GM21423 (cell line): Measurements from ENCODE around the gene FREM3.

ENCODE experiments used
- ATAC-seq: cut with Tn5 transposase; IDR thresholded peaks from one replicate; pipeline ENCODE4 v1.9.1; 2021; ENCODE audit warnings: mild to moderate bottlenecking, moderate library complexity; ENCODE audit not compliant: unreplicated experiment

FREM3 gene

DNA sequence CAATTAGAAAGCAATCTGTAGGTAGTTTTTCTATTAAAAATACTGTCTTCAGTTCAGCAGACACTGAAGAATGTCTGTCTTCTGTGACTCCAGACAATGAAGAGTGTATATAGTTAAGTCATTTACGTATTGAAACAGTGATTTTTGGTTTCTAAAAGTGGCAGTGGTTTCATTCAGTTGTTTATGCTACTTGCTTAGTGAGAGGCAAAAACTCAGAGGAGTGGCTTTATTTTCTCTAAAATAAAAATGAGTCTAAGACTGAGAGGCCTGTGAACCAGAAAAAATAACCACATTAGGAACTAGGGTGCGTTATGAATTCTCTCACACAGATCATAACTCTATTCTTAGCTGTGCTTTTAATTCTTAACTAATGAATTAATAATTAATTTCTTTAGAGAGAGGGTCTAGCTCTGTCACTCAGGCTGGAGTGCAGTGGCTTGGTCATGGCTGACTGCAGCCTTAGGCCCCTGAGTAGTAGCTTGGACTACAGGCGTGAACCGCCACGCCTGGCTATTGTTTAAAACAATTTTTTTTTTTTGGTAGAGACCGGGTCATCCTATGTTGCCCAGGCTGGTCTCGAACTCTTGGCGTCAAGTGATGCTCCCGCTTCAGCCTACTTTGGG lies 31.4 kb downstream of the FREM3 start:
- peak; percentile 89 for ATAC-seq

DNA sequence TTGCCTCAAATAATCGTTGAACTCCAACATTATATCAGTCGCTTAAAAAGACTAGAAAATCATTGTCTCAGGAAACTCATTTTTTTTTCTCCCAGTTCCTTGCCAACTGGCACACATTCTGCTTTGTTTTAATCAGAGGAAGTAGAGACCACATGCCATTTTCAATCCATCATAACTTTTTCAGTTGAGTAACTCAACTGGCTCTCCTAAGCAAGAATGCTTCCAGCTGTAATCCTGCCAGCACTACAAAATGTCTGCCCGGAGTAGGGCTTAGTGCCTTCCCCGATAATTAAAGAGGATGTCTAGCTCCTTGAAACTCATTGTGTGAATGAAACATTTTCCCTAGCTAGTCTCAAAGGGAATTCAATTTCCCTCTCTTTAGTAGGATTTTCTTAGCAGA lies 33.0 kb downstream of the FREM3 start:
- ATAC-seq = no peak

DNA sequence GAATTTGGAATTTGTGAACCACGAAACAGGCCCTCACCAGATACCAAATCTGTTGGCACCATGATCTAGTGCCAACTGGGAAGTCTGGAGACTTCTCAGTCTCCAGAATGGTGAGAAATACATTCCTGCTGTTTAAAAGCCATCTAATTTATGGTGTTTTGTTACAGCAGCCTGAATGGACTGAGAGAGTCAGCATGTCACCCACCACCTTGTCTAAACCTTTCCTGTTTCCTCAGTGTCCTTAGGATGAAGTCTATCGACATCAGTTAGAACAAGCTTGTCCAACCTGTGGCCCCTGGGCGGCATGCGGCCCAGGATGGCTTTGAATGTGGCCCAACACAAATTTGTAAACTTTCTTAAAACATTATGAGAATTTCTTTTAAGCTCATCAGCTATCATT lies 42.1 kb downstream of the FREM3 start:
- no peak for ATAC-seq

DNA sequence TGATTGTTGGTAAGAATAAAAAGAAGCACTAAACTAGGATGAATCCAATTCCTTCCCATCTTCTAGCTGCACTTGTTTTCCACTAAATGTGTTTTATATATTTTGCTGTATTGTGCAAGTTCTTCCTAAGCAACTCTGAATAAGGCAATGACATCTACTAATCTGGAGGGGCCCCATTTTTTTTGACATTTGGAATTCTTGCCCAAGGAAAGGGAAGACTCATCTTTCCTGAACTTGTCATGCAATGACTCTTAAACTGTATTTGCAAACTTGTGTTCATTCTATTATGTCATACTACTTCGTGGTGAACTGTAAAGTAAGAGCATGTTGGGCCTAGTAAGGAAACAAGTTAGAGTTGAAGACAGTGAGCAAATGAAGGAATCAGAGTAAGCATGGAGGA lies 45.9 kb downstream of the FREM3 start:
- ATAC-seq = no peak

DNA sequence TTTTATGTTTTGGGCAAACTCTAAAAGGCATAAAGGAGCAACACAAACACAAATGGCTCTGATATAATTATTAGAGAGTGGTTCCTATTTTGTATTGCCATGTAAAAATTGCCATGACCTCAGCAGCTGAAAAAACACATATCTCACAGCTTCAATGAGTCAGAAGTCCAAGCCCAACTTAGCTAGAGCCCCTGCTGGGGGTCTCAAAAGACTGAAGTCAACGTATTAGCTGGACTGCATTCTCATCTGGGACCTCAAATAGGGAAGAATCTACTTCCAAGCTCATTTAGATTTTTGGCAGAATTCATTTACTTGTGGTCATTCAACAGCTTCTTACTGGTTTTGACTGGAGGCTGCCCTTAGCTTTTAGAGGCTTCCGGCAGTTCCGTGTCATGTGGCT lies 47.4 kb downstream of the FREM3 start:
- ATAC-seq = no peak

DNA sequence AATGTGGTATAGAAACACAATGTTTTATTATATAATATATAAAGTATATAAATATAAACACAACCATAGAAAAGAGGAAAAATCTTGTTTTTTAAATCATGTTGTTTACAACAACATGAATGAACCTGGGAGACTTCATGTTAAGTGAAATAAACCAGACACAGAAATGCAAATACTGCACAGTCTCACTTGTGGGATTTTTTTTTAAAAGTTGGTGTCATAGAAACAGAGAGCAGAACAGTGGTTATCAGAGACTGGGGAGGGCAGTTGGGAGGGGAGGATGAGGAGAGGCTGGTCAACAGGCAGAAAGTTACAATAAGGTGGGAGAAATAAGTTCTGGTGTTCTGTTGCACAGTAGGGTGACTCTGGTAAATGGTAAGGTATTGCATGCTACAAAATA lies 57.1 kb downstream of the FREM3 start:
- no peak for ATAC-seq

DNA sequence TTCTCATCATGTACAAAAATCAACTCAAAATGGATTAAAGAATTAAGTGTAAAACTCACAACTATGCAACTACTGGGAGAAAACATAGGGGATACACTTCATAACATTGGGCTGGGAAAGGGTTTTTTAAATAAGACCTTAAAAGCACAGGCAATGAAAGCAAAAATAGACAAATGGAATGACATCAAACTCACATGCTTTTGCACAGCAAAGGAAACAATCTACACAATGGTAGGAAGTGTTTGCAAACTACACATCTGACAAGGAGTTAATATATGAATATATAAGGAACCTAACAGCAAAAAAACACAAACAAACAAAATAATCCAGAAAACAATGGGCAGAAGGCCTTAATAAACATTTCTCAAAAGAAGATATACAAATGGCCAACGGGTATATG lies 57.9 kb downstream of the FREM3 start:
- no peak for ATAC-seq

DNA sequence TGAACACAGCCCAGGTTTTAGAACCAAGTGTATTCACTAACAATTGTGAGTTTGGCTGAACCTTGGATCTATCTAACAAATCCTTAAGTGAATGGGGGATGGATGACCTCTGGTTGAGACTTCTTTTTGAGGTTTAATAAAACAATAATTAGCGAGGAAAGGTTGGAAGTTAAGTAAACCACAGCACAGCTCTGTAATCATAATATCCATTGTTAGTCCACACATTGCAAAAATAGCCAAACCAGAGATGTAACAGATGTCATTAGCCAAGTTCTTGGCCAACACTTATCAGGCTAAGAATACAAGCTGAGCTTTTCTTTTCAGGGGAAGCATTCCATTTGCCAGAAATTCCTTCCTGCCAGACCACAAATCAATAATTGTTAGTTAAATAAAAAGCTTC lies 59.1 kb downstream of the FREM3 start:
- ATAC-seq = no peak

DNA sequence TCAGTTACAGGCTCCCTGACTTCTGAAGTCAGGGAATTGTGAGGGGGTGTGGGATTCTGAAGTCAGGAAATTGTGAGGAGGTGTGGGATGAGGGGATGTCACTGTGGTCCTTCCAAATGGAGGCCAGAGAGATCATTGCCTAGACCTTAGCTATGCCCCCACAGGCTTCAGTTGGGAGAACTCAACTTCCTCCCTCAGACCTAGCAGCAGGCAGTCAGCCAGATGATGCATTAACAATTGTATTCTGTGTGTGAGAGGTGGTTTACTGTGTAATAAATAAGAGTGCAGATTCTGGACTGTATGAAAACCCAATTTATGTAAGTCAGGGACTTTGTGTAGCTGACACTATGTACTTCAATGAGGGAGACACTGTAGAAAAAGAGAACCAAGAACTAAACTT lies 65.7 kb downstream of the FREM3 start:
- no peak for ATAC-seq

DNA sequence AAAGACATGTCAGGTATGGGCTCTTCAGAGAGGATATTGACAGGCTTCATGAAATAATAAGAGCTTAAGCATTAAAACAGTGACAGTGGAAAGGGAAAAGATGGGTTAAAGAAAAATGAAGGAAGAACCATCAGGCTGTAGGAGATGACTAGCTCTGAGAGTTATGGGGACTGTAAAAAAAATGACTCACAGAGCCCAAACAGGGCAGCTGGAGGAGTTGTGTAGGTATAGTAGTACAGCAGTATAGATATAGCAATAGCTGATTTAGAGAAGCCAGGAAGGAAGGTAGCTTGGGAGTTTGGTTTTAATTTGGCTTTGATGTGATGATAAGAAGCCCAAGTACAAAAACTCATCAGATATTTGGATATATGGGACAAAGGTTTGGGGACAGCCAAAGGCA lies 66.6 kb downstream of the FREM3 start:
- no peak for ATAC-seq

DNA sequence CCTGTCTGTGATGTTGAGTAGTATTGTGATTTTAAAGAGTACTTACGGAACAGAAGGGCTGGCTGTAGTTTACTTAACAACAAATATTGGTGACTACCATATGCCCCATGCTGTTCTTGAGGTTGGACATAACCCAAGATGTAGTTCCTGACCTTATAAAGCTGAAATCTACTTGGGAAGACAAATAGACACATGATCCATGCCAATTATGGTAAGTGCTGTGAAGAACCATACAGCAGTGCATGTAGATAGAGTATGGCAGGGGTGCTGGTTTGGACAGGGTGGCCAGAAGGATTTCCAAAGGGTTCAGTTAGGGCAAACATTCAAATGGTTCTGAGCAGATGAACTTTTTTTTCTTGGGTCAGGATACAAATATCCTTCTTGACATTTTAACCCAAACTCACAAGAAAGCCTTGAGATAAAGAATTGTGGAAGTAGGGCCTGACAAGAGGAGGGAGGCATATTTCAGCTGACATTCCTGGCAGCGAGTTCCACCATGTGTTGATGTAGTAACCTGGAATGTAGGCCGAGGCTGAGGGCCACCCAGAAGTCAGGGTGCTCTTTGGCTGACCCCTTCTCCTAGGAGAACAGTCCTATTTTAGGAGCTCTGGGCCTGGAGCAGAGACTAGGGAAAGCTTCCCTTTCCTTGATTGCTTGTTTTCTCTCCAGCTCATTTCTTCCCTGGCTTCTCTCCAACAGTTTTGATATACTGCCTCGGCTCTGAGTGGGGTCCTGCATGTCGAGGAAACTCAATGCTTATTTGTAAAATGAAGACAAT lies 74.2 kb downstream of the FREM3 start:
- no peak for ATAC-seq

DNA sequence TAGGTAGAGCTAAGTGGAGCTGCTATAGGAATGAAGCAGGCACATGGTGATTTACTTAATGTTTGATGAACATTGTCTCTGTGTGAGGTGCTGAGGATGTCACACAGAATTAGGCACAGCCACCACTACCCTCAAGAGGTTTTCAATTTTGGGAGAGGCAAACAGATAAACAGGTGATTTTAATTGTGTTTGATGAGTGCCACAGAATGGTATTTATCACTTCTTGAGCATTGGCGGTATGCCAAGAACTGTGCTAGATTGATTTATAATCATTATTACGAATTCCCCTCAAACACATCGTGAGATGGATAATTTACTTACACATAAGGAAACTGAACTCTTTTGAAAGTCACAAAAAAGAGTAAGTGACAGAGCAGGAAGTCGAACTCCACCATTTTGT lies 74.8 kb downstream of the FREM3 start:
- no peak for ATAC-seq

DNA sequence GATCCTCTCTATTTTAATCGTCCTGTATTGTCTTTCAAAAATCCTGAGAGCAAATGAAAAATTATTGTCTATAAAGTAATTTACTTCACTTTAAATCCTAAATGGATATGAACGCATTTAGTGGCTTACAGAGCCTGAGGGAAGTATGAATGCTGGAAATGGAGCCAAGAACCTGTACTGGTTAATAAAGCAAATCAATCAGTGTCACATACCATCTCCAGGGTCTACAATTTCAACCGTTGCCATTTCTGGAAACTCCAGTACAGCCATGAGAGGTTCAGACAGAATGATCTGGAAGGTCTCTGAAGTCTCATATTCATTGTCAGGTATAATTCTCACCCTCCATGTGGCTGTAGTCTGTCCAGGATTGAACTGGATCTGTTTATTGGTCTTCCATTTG lies 76.6 kb downstream of the FREM3 start:
- ATAC-seq = no peak

DNA sequence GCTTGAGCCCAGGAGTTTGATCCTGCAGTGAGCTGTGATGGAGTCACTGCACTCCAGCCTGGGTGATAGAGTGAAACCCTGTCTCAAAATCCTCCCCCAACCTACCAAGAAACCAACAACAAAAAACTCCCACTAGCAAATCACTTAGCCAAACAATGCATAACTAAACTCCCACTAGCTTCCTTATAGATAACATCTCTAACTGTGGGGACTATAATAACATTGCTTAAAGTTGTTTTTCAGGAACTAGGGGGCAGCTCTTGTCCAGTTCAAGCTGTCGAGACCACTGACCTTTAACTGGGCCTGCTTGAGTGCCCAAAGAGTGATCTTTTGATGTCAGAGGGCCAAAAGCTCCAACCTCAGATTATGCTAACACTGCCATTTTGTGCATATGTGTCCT lies 81.7 kb downstream of the FREM3 start:
- no peak for ATAC-seq

DNA sequence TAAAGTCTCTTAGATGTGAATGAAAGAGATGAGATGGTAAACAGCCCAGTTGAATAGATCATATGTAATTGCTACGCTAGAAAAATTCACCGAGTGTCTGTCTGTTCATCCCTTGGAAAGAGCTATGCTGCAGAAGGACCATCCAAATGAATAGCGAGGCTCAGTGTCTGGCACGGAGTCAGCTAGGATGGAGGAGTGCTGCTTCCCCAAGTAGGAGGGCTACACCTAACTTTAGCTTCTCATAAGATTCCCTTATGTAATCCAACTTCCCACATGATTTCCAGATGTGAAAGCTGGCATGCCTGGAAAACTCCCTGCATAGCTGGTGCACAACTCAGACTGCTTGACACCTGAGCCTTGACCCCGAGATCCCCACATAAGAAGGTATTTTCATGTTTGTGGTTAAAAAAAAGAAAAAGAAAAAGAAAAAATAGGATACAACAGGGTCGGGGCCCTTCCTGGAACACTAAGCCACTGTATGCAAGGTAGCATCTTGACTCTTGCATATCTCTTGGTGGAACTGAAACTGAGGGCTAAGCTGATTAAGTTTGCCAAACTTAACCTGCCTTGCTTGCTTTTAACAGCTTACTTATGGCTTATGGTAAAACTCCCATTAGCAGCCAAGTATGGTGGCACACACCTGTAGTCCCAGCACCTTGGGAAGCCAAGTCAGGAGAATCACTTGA lies 82.3 kb downstream of the FREM3 start:
- ATAC-seq = peak; percentile 37

DNA sequence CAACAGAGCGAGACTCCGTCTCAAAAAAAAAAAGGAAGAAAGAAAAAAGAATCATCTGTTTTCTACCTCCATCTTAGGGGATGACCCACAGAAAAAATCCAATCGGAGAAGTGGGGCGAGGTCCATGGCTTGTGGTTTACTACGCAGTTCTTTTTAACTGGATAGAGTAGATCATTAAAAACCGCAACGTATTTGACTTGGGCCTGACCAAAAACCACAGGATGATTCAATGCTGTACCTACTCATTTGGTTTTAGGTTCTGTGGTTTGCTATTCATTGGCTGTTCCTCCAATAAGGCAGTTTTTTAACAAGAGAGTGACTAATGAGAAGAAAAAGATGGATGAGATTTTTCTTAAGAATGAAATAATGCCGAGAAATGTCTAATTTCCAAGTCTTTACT lies 83.7 kb downstream of the FREM3 start:
- peak; percentile 93 for ATAC-seq

DNA sequence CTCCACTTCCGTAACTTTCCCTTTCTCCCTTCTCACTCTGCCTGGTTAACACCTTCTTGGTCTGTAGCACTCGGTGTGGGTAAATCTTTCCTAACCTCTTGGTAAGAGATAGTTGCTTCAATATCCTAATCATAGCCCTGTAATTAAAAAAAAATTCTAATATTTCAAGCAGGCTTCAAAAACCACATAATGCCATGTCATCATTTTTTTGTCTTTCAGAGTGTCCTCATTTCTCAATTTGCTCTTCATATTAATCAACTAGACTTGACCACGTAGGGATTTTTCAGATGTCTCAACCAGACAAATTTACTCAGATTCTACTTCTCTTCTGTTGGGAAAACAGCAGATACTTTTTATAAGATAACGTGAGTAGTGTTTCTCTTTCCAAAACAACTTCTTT lies 91.0 kb downstream of the FREM3 start:
- ATAC-seq = no peak

DNA sequence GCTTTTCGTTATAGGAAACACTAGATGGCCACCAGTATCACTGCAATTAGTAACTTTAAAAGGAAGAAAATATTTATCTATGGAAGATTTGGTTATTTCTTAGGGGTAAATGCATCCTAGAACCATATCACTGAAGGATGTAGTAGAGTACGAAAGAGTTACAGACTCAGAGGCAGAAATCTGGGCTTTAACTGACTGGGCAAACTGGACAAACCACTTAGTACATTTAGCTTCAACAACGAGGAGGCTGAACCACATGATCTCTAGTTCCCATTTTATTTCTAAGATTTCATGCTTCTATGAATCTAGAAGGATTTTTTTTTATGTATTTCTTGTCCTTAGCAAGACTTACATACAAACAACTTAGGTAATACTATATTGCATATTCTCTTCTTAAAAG lies 94.0 kb downstream of the FREM3 start:
- no peak for ATAC-seq

DNA sequence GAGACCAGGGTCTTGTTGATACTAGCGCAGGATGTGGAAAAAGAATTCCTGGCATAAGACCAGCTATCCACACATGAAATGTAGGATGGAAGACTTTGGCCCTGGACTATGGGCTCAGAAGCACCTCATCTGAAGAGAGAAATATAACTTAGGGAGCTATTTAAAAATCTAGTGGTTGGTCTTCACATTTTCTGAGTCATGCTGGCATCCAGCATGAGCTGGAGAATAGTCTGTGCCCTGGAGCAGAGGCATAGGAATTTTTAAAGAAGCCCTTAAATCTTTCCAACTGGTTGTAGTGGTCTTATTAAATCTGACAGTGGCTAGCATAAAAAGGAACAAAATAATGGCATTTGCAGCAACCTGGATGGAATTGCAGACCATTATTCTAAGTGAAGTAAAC lies 100.6 kb downstream of the FREM3 start:
- no peak for ATAC-seq

DNA sequence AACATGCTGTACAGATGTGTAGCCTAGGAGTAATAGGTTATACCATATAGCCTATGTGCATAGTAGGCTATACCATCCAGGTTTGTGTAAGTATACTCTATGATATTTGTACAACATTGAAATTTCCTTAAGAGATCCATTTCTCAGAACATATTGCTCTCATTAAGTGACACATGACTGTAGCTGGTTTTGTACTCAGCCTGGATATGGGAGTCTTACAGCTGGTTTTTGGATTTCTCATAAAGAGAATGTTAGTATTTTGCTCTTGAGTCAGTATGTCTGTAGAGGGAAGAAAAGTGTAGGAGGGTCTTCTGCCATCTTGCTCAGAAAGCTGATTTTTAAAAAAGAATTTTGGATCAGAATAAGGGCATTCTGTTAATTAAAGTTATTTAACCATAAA lies 101.7 kb downstream of the FREM3 start:
- ATAC-seq = no peak

DNA sequence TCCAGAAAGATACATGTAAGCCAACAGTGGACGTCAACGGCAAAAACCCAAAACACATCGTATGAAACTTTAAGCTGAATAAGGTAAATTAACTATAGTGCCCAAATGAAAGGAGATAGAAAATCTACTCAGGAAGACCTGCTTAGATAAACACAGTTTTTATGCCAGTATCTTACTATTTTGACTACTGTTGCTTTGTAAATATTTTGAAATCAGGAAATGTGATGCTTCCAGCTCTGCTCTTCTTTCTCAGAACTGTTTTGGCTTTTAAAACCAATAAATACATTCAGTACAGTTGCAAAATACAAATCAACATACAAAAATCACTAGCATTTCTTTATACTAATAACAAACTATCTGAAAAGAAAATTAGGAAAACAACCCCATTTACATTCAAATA lies 103.2 kb downstream of the FREM3 start:
- ATAC-seq = no peak

DNA sequence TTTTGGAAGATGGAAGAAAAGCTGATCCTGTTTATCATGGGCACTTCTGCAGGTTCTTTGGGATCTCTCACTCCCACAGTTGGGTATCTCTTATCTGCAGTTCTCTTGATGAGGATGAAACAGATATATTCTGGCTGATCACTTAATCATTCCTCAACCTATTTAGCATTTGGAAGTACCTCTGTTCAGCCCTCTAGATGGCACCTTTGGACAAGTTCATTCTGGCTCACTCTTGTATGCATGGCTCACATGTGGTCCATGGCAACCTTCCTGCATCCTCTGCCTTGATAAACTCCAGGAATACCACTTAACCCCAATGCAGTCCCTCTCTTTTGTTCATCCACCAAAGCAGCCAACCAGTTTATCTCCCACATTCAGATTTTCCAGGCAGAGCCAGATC lies 112.8 kb downstream of the FREM3 start:
- no peak for ATAC-seq
